HepG2 (cell line): ENCODE measurements around the gene SLC16A5. TPM values are rescaled to one million over a fixed set of nuclear protein-coding genes. Genes with fewer than 3 reads are reported as not detected.

Source experiments
- ATAC-seq: fragments of 200-7000 bp; cut with Tn5 transposase; 3 replicates; pipeline ENCODE4 v1.9.1; 2020; ENCODE audit warnings: mild to moderate bottlenecking, moderate library complexity
- BruUV-seq: library from RNA; stranded (reverse); fragments of 400-500 nt; replicated peaks from 2 replicates; lab custom pipeline; 2021; lab: Mats Ljungman, UMichigan
- CTCF ChIA-PET: fragments of 300-600 bp; formaldehyde crosslinking; extraction: SDS; loops from one replicate; lab custom pipeline; 2021; ENCODE audit warnings: low total read pairs, inconsistent platforms, low intra/inter-chr PET ratio; lab: Yijun Ruan, JAX
- POLR2A ChIA-PET: fragments of 350-600 bp; sonication (Branson Sonifier 250); formaldehyde crosslinking; loops from one replicate; lab custom pipeline; 2020; ENCODE audit warnings: antibody characterized with exemption, inconsistent platforms; lab: Yijun Ruan, JAX
- DNase-seq: peaks from one replicate; pipeline ENCODE4 v3.0.0-alpha.2; 2015; ENCODE audit warnings: low spot score
- FAIRE-seq: peaks from 3 replicates; lab custom pipeline; 2011; peaks lifted over from hg19 to GRCh38; lab: Jason Lieb, UNC
- H2AFZ ChIP-seq: one replicate; pipeline ENCODE4 v1.6.1; 2011; ENCODE audit warnings: low read length, inconsistent platforms
- H3K27ac ChIP-seq: fragments of 300-600 bp; 3 replicates; pipeline ENCODE4 v1.8.0; 2011; ENCODE audit warnings: mixed run types, mild to moderate bottlenecking, mixed read lengths, low read length, inconsistent platforms; ENCODE audit not compliant: insufficient read depth; ENCODE audit errors: extremely low read length
- H3K27me3 ChIP-seq, 2 experiments: fragments of 200-600 bp in 1 of 2; 2 replicates in 1 of 2; 3 replicates in 1 of 2; pipeline versions ENCODE4 v1.6.0 to v1.8.0; 2011; ENCODE audit warnings: low read length in 2 of 2, mild to moderate bottlenecking in 2 of 2, moderate library complexity in 2 of 2, inconsistent platforms in 1 of 2; ENCODE audit not compliant: insufficient read depth in 2 of 2, control insufficient read depth in 1 of 2
- H3K36me3 ChIP-seq, 2 experiments: fragments of 200-600 bp in 1 of 2; replicated peaks in 1 of 2; 2 replicates in 1 of 2; 3 replicates in 1 of 2; pipeline versions ENCODE4 v1.5.1 to v1.8.0; 2011; ENCODE audit warnings: low read length in 2 of 2, inconsistent platforms in 1 of 2; ENCODE audit not compliant: insufficient read depth in 2 of 2, control insufficient read depth in 1 of 2
- H3K4me1 ChIP-seq: 2 replicates; pipeline ENCODE4 v1.5.1; 2012; ENCODE audit warnings: low read length, inconsistent platforms; ENCODE audit not compliant: insufficient read depth
- H3K4me2 ChIP-seq: 2 replicates; pipeline ENCODE4 v1.6.0; 2011; ENCODE audit warnings: low read depth, low read length, inconsistent platforms
- H3K4me3 ChIP-seq, 3 experiments: fragments of 200-600 bp in 1 of 3; sonication (generic), shearing (Covaris generic) in 1 of 3; replicated peaks in 1 of 3; 2 replicates each; pipeline ENCODE4 v1.5.1; 2011 to 2016; ENCODE audit warnings: low read length in 3 of 3, inconsistent platforms in 2 of 3, low read depth in 2 of 3, mild to moderate bottlenecking in 2 of 3, control low read depth in 1 of 3, mixed read lengths in 1 of 3; ENCODE audit not compliant: insufficient read depth in 1 of 3
- H3K79me2 ChIP-seq: one replicate; pipeline ENCODE4 v1.6.1; 2011; ENCODE audit warnings: low read length, inconsistent platforms; ENCODE audit not compliant: insufficient read depth
- H3K9ac ChIP-seq: 2 replicates; pipeline ENCODE4 v1.6.0; 2011; ENCODE audit warnings: mild to moderate bottlenecking, low read depth, low read length, inconsistent platforms; ENCODE audit not compliant: insufficient read depth
- H3K9me3 ChIP-seq: 2 replicates; pipeline ENCODE4 v1.5.1; 2012; ENCODE audit warnings: mild to moderate bottlenecking, low read length
- H4K20me1 ChIP-seq: 2 replicates; pipeline ENCODE4 v1.6.0; 2011; ENCODE audit warnings: inconsistent platforms, mild to moderate bottlenecking, low read length, moderate library complexity; ENCODE audit not compliant: insufficient read depth
- RORA ChIP-seq: sonication (generic); formaldehyde crosslinking; IDR thresholded peaks from 2 replicates; pipeline ENCODE4 v1.5.0; 2020; ENCODE audit warnings: mild to moderate bottlenecking, missing genetic modification reagents, moderate library complexity
- RXRB ChIP-seq: IDR thresholded peaks from 2 replicates; pipeline ENCODE4 v1.6.1; 2016; ENCODE audit warnings: borderline replicate concordance, missing genetic modification reagents, missing compliant biosample characterization
- SCMH1 ChIP-seq: sonication (generic); formaldehyde crosslinking; IDR thresholded peaks from 2 replicates; pipeline ENCODE4 v1.9.0; 2021; ENCODE audit warnings: missing genetic modification reagents, mild to moderate bottlenecking, borderline replicate concordance
- SKIL ChIP-seq: sonication (generic); formaldehyde crosslinking; IDR thresholded peaks from 2 replicates; pipeline ENCODE4 v1.8.0; 2022; ENCODE audit warnings: missing genetic modification reagents, mild to moderate bottlenecking, moderate library complexity, borderline replicate concordance
- SRSF4 ChIP-seq: fragments of 200-400 bp; formaldehyde crosslinking; IDR thresholded peaks from one replicate; pipeline ENCODE4 v1.6.1; 2018; ENCODE audit warnings: mild to moderate bottlenecking, low read depth, low read length, moderate library complexity; ENCODE audit not compliant: poor library complexity, severe bottlenecking
- ZNF280B ChIP-seq: sonication (generic); formaldehyde crosslinking; IDR thresholded peaks from 2 replicates; pipeline ENCODE4 v1.5.0; 2020; ENCODE audit warnings: missing genetic modification reagents, mild to moderate bottlenecking, borderline replicate concordance
- ZNF34 ChIP-seq: sonication (generic); formaldehyde crosslinking; IDR thresholded peaks from 2 replicates; pipeline ENCODE4 v1.4.0; 2020; ENCODE audit warnings: mild to moderate bottlenecking, missing genetic modification reagents, borderline replicate concordance
- ZNF367 ChIP-seq: sonication (generic); formaldehyde crosslinking; IDR thresholded peaks from 2 replicates; pipeline ENCODE4 v1.4.0; 2020; ENCODE audit warnings: missing genetic modification reagents, borderline replicate concordance
- WGBS: methylation state at CpG from one replicate; pipeline ENCODE4 v1.1.6; 2017; ENCODE audit warnings: low lambda C conversion rate; 5-methylcytosine and 5-hydroxymethylcytosine counted together
- in situ Hi-C: cut with HindIII; loops from 2 replicates; pipeline ENCODE4 v1.10.0; 2017; ENCODE audit warnings: low pct_unique_long_range_greater_than_20kb; ENCODE audit not compliant: extremely low pct_ligation_motif_present
- intact Hi-C: fragments of 100-400 bp; cut with micrococcal nuclease; formaldehyde crosslinking; loops from one replicate; pipeline ENCODE4 v1.10.0; 2022; ENCODE audit not compliant: unreplicated experiment
- polyA plus RNA-seq, 8 experiments: library from polyadenylated mRNA; depleted of rRNA in 3 of 8; stranded (reverse) in 7 of 8; unstranded in 1 of 8; fragments of >200 nt; fragmentation: Illumina TruSeq in 4 of 8; extraction: Trizol in 4 of 8; gene quantifications; 2 replicates each; pipeline versions ENCODE4 v1.2.1 to v1.2.3, GENCODE V29; 2011 to 2016; ENCODE audit warnings: low read depth in 4 of 8, missing spikeins in 1 of 8, mixed read lengths in 1 of 8; ENCODE audit not compliant: insufficient read depth in 1 of 8
- total RNA-seq, 5 experiments: library from RNA; depleted of rRNA; stranded (reverse); fragments of >200 nt; fragmentation: Illumina TruSeq; extraction: Trizol; gene quantifications; 2 replicates each; pipeline ENCODE4 v1.2.3, GENCODE V29; 2016; ENCODE audit warnings: low read depth in 1 of 5

The SLC16A5 gene
- total and polyA plus RNA-seq, 2 of the 13 experiments (the other 11 are each of a cell fraction or from before 2014, with no cell fraction given), result 0.69 to 5.6 TPM

GRCh38 chr17:75051941-75052340, 35.8 kb upstream of the SLC16A5 start:
- H3K27me3 ChIP-seq, result no peaks in the 10 kb centered on the region; a peak in 1 of 5 replicates
- no peak overlapping the region for H3K4me3 ChIP-seq
- peaks cover 16% of the 10 kb centered on the region for H3K79me2 ChIP-seq
- H3K4me1 ChIP-seq, result peaks cover 34% of the 10 kb centered on the region
- TF ChIP-seq ZNF34, result no peak
- no peak for TF ChIP-seq RORA (CRISPR knock-in tag)
- no peak for TF ChIP-seq SCMH1 (CRISPR knock-in tag)
- no peak for TF ChIP-seq RXRB (CRISPR knock-in tag)
- TF ChIP-seq SKIL (CRISPR knock-in tag), result no peak
- TF ChIP-seq ZNF367 (CRISPR knock-in tag), result no peak
- TF ChIP-seq ZNF280B (CRISPR knock-in tag), result no peak
- TF ChIP-seq SRSF4, result no peak
- TF ChIP-seq, all 625 proteins: peak for 0
- ATAC-seq (no peak), DNase-seq (no peak), FAIRE-seq (no peak)
- BruUV-seq, result no TSS peak
- Histone ChIP-seq H3K4me2 (no peak overlapping the region), H2AFZ (no peak overlapping the region), H3K9ac (no peak overlapping the region), H4K20me1 (no peaks in the 10 kb centered on the region; the same call in 1 of the 2 replicates), H3K36me3 (peaks cover 17 to 40% of the 10 kb centered on the region in 2 experiments), H3K27ac (no peak overlapping the region), H3K9me3 (no peaks in the 10 kb centered on the region)
- ChIA-PET POLR2A (interaction anchor here (1.3 kb wide), 1 partner anchor 58 kb away, joined by 3 read pairs; the partner anchor contains the start of gene ARMC7), CTCF (no interaction called here)
- intact Hi-C loops, result no loop called here
- WGBS, result 97% methylated on average over 2 of the region's 2 CpGs
- in situ Hi-C loops, result no loop called here
